HepG2 (cell line): ENCODE data around the gene FYB1. TPM values are rescaled to one million over a fixed set of nuclear protein-coding genes. Genes with fewer than 3 reads are reported as not detected.

Source experiments
- AGO1 ChIP-seq: fragments of 200-400 bp; formaldehyde crosslinking; IDR thresholded peaks from 2 replicates; pipeline ENCODE4 v1.6.1; 2017; ENCODE audit warnings: mild to moderate bottlenecking, low read depth, low read length, moderate library complexity; ENCODE audit not compliant: poor library complexity, severe bottlenecking
- AHR ChIP-seq: IDR thresholded peaks from 2 replicates; pipeline ENCODE4 v1.6.1; 2018; ENCODE audit warnings: missing genetic modification reagents, missing compliant biosample characterization
- ARNT2 ChIP-seq: sonication (generic); formaldehyde crosslinking; IDR thresholded peaks from 2 replicates; pipeline ENCODE4 v1.8.0; 2022; ENCODE audit warnings: mild to moderate bottlenecking, low read depth, missing genetic modification reagents, moderate library complexity
- ETV6 ChIP-seq: sonication (generic); formaldehyde crosslinking; conservative IDR thresholded peaks from 2 replicates; pipeline ENCODE4 v1.4.0; 2020; ENCODE audit warnings: missing genetic modification reagents
- FIP1L1 ChIP-seq: fragments of 200-400 bp; formaldehyde crosslinking; IDR thresholded peaks from 2 replicates; pipeline ENCODE4 v1.6.1; 2018; ENCODE audit warnings: low read depth, mild to moderate bottlenecking, low read length, moderate library complexity, borderline replicate concordance; ENCODE audit not compliant: insufficient read depth
- HMG20B ChIP-seq: conservative IDR thresholded peaks from 2 replicates; pipeline ENCODE4 v1.6.1; 2016; ENCODE audit warnings: missing genetic modification reagents, missing compliant biosample characterization
- HNRNPLL ChIP-seq: fragments of 200-400 bp; formaldehyde crosslinking; IDR thresholded peaks from 2 replicates; pipeline ENCODE4 v1.6.1; 2017; ENCODE audit warnings: mild to moderate bottlenecking, low read depth, low read length; ENCODE audit not compliant: poor library complexity, severe bottlenecking
- MAFG ChIP-seq: sonication (generic); formaldehyde crosslinking; IDR thresholded peaks from 2 replicates; pipeline ENCODE4 v1.5.1; 2020; ENCODE audit warnings: mild to moderate bottlenecking, missing genetic modification reagents
- PRMT3 ChIP-seq: sonication (generic); formaldehyde crosslinking; IDR thresholded peaks from 2 replicates; pipeline ENCODE4 v1.8.1; 2022; ENCODE audit warnings: low read depth, mild to moderate bottlenecking, moderate library complexity, missing genetic modification reagents, borderline replicate concordance
- RXRA ChIP-seq: sonication (generic); formaldehyde crosslinking; IDR thresholded peaks from 2 replicates; pipeline ENCODE4 v1.5.1; 2020; ENCODE audit warnings: missing genetic modification reagents
- ZFP36L1 ChIP-seq: sonication (generic); formaldehyde crosslinking; IDR thresholded peaks from 2 replicates; pipeline ENCODE4 v1.8.0; 2022; ENCODE audit warnings: mild to moderate bottlenecking, missing genetic modification reagents, moderate library complexity
- ZNF616 ChIP-seq: sonication (generic); formaldehyde crosslinking; IDR thresholded peaks from 2 replicates; pipeline ENCODE4 v1.5.0; 2020; ENCODE audit warnings: low read depth, mild to moderate bottlenecking, missing genetic modification reagents
- ZNF816 ChIP-seq: sonication (generic); formaldehyde crosslinking; IDR thresholded peaks from 2 replicates; pipeline ENCODE4 v1.8.0; 2022; ENCODE audit warnings: missing genetic modification reagents, mild to moderate bottlenecking, borderline replicate concordance
- polyA plus RNA-seq, 8 experiments: library from polyadenylated mRNA; depleted of rRNA in 3 of 8; stranded (reverse) in 7 of 8; unstranded in 1 of 8; fragments of >200 nt; fragmentation: Illumina TruSeq in 4 of 8; extraction: Trizol in 4 of 8; gene quantifications; 2 replicates each; pipeline versions ENCODE4 v1.2.1 to v1.2.3, GENCODE V29; 2011 to 2016; ENCODE audit warnings: low read depth in 4 of 8, missing spikeins in 1 of 8, mixed read lengths in 1 of 8; ENCODE audit not compliant: insufficient read depth in 1 of 8
- total RNA-seq, 5 experiments: library from RNA; depleted of rRNA; stranded (reverse); fragments of >200 nt; fragmentation: Illumina TruSeq; extraction: Trizol; gene quantifications; 2 replicates each; pipeline ENCODE4 v1.2.3, GENCODE V29; 2016; ENCODE audit warnings: low read depth in 1 of 5
- TF ChIP-seq, protein P1 (sequence below): sonication (generic); formaldehyde crosslinking; IDR thresholded peaks from 2 replicates; pipeline ENCODE4 v1.4.0; 2020; ENCODE audit warnings: missing genetic modification reagents
- TF ChIP-seq, protein P2 (sequence below): sonication (generic); formaldehyde crosslinking; conservative IDR thresholded peaks from 2 replicates; pipeline ENCODE4 v1.4.0; 2020; ENCODE audit warnings: mild to moderate bottlenecking, missing genetic modification reagents, moderate library complexity
- TF ChIP-seq, protein P3 (sequence below): sonication (generic); formaldehyde crosslinking; IDR thresholded peaks from 2 replicates; pipeline ENCODE4 v1.4.0; 2020; ENCODE audit warnings: low read depth, mild to moderate bottlenecking, missing genetic modification reagents

Gene FYB1
- total and polyA plus RNA-seq, 2 of the 13 experiments (the other 11 are each of a cell fraction or from before 2014, with no cell fraction given), result 0.03 TPM; not detected in 1

DNA sequence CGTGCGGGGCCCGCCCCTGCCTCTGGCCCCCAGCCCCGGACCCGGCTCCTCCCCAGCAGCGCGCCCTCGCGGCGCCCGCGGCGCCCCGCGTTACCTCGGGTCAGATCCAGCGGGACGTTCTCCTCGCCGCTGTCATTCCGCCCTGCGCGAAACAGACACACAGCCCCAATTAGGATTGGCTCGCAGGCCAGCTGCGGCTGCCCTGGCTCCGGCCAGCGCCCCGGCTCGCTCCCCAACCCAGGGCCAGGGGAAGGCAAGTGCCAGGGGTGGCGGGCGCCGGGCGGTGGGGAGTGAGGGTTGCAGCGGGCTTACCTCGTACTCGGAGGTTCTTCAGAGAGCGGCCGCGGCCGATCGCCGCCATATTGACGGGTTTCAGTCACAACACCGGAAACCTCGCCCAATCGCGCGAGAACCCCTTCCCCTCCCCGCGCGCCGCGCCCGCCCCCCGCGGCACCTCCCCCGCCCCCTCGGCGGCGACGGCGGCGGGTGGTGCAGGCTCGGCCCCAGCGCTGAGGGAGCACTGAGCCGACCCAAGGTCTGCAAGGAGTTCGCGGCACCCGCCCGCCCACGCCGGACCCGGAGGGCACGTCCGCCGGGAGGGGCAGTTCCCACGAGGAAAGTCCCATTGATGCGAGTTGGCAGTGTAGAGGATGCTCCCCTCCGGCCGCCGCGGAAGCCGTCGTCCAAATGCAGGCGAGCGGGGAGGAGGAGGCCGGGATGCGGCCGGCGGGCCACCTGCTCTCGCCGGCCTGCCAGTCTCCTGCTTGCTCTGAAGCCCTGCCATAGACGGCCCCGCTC is 145.1 kb downstream of the FYB1 start, which contains the start of gene RICTOR (continued):
- TF ChIP-seq, protein P1, sequence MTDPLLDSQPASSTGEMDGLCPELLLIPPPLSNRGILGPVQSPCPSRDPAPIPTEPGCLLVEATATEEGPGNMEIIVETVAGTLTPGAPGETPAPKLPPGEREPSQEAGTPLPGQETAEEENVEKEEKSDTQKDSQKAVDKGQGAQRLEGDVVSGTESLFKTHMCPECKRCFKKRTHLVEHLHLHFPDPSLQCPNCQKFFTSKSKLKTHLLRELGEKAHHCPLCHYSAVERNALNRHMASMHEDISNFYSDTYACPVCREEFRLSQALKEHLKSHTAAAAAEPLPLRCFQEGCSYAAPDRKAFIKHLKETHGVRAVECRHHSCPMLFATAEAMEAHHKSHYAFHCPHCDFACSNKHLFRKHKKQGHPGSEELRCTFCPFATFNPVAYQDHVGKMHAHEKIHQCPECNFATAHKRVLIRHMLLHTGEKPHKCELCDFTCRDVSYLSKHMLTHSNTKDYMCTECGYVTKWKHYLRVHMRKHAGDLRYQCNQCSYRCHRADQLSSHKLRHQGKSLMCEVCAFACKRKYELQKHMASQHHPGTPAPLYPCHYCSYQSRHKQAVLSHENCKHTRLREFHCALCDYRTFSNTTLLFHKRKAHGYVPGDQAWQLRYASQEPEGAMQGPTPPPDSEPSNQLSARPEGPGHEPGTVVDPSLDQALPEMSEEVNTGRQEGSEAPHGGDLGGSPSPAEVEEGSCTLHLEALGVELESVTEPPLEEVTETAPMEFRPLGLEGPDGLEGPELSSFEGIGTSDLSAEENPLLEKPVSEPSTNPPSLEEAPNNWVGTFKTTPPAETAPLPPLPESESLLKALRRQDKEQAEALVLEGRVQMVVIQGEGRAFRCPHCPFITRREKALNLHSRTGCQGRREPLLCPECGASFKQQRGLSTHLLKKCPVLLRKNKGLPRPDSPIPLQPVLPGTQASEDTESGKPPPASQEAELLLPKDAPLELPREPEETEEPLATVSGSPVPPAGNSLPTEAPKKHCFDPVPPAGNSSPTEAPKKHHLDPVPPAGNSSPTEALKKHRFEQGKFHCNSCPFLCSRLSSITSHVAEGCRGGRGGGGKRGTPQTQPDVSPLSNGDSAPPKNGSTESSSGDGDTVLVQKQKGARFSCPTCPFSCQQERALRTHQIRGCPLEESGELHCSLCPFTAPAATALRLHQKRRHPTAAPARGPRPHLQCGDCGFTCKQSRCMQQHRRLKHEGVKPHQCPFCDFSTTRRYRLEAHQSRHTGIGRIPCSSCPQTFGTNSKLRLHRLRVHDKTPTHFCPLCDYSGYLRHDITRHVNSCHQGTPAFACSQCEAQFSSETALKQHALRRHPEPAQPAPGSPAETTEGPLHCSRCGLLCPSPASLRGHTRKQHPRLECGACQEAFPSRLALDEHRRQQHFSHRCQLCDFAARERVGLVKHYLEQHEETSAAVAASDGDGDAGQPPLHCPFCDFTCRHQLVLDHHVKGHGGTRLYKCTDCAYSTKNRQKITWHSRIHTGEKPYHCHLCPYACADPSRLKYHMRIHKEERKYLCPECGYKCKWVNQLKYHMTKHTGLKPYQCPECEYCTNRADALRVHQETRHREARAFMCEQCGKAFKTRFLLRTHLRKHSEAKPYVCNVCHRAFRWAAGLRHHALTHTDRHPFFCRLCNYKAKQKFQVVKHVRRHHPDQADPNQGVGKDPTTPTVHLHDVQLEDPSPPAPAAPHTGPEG (CRISPR knock-in tag), result peak; percentile 94; the same call in 1 of the 2 replicates
- TF ChIP-seq, protein P2, sequence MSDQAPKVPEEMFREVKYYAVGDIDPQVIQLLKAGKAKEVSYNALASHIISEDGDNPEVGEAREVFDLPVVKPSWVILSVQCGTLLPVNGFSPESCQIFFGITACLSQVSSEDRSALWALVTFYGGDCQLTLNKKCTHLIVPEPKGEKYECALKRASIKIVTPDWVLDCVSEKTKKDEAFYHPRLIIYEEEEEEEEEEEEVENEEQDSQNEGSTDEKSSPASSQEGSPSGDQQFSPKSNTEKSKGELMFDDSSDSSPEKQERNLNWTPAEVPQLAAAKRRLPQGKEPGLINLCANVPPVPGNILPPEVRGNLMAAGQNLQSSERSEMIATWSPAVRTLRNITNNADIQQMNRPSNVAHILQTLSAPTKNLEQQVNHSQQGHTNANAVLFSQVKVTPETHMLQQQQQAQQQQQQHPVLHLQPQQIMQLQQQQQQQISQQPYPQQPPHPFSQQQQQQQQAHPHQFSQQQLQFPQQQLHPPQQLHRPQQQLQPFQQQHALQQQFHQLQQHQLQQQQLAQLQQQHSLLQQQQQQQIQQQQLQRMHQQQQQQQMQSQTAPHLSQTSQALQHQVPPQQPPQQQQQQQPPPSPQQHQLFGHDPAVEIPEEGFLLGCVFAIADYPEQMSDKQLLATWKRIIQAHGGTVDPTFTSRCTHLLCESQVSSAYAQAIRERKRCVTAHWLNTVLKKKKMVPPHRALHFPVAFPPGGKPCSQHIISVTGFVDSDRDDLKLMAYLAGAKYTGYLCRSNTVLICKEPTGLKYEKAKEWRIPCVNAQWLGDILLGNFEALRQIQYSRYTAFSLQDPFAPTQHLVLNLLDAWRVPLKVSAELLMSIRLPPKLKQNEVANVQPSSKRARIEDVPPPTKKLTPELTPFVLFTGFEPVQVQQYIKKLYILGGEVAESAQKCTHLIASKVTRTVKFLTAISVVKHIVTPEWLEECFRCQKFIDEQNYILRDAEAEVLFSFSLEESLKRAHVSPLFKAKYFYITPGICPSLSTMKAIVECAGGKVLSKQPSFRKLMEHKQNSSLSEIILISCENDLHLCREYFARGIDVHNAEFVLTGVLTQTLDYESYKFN, result no peak; the same call in 1 of the 2 replicates
- TF ChIP-seq ETV6 (CRISPR knock-in tag) (no peak; the same call in 1 of the 2 replicates), HMG20B (peak; percentile 44; the same call in 1 of the 2 replicates), ZNF616 (CRISPR knock-in tag) (no peak; the same call in 1 of the 2 replicates), ZFP36L1 (CRISPR knock-in tag) (0 out of 2 replicates have a peak, but pooled peaks have one; percentile 25), MAFG (no peak), AHR (CRISPR knock-in tag) (no peak), FIP1L1 (no peak), AGO1 (no peak), RXRA (peak; percentile 64), ZNF816 (CRISPR knock-in tag) (peak; percentile 58; the same call in 1 of the 2 replicates), ARNT2 (CRISPR knock-in tag) (0 out of 2 replicates have a peak, but pooled peaks have one; percentile 63), HNRNPLL (peak; percentile 42), PRMT3 (CRISPR knock-in tag) (0 out of 2 replicates have a peak, but pooled peaks have one; percentile 30)
- TF ChIP-seq, protein P3, sequence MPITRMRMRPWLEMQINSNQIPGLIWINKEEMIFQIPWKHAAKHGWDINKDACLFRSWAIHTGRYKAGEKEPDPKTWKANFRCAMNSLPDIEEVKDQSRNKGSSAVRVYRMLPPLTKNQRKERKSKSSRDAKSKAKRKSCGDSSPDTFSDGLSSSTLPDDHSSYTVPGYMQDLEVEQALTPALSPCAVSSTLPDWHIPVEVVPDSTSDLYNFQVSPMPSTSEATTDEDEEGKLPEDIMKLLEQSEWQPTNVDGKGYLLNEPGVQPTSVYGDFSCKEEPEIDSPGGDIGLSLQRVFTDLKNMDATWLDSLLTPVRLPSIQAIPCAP (CRISPR knock-in tag), result no peak
